ENCODE data around the gene KCNJ4.
A peak's percentile ranks its signal among the peaks of the same experiment; 100 is the strongest.
"Not testable (repeated sequence)": the region's sequence is repeated elsewhere in the genome, so short reads cannot be mapped to it uniquely, and the experiment has no call there.

The KCNJ4 gene

GRCh38 chr22:38427940-38428339, 27.1 kb downstream of the KCNJ4 start:
- DNase-seq, result no peak

DNA sequence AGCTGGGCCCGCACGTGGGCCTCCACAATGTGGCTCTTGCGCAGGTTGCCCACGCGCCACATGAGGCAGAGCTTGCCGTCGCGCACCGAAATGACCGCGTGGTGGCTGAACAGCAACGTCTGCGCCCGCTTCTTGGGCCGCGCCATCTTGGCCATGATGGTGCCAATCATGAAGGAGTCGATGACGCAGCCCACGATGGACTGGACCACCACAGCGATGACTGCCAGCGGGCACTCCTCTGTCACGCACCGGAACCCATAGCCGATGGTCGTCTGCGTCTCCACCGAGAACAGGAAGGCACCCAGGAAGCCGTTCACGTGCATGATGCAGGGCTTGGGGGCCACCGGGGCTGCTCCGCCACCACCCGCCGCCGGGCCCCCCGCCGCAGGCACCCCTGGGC, 27.5 kb downstream of the KCNJ4 start:
- no peak for DNase-seq

DNA sequence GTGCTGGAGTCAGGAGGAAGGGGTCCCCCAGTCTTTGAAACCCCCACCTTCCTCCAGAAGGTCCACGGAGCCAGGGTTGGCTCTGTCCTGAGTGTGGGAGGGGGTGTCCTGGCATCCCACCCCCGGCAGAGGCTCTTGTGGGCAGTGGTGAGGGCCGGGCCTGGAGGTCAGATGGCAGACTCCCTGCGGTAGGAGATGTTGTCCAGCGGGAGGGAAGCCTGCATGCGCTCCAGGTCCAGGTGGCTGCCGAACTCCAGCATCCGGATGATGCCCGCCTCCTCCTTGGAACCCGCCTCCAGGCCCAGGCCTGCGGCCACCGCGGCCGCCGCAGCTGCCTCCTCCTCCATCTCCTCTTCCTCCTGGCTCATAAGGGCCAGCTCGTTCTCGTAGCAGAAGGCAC, 28.4 kb downstream of the KCNJ4 start:
- peak; percentile 20 for DNase-seq

DNA sequence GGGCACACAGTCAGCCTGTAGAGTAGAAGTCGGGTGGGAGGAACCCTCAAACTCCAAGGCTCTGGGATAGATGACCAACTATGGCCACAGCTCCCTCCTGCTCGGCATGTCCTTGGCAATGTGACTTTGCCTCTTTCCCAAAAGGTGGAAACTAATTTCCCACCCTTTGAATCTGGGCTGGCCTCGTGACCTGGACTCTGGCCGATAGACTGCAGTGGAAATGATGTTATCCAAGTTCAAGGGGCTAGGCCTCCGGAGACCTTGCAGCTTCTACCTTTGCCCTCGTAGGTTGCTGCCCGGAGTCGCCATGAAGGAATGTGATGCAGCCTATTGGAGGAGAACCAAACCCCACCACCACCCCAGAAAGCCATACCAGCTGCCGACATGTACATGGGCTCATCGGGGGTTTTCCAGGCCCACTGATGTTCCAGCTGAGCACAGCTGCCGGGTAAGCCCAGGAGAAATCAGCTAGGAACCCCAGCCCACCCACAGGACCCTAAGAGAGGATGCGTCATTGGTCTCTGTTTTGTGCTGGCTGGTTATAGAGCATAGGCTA, 30.4 kb downstream of the KCNJ4 start:
- DNase-seq, result no peak

- DNase-seq, result no peak
Measured at GRCh38 chr22:38423512-38424503, 31.2 kb downstream of the KCNJ4 start.

DNA sequence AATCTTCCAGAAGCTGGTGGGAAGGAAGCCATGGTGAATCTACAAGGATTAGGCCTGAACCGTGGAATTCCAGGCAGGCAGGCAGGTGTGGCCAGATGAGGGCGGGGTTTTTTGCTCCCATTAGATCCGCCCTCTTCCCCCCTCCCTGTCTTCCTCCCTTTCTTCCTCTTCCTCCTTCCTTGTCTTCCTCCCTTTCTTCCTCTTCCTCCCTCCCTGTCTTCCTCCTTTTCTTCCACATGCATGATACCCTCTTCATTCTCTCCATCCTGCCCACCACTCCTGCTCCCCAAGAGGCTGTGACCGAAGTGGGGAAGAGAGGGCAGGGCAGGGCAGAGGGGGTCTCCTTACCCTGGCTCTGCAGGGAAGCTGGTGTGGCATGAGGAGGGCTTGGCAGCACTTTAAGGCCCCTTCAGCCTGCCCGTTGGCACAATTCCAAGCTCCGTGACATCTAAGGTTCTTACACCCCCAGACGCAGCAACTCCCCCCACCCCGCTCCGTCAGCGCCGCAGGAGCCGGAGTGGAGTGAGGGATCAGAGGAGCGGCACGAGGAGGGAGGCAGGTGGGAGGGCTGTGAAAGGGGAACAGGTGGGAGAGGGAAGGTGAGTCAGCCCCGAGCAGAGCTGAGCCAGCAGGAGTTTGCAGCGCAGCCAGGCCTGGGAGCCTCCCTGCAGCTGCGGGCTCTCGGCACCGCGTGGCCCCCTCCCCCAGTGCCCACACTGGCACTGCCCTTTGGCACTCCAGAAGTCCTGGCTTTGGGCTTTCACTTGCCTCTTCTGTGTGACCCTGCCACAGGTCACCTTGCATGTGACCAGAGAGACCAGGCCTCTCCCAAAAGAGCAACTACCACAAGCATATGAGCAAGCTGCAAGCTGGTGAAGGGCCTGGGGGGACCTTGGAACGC, 32.1 kb downstream of the KCNJ4 start:
- no peak for DNase-seq

- DNase-seq, result no peak
Measured at GRCh38 chr22:38420734-38421133, 34.3 kb downstream of the KCNJ4 start.

DNA sequence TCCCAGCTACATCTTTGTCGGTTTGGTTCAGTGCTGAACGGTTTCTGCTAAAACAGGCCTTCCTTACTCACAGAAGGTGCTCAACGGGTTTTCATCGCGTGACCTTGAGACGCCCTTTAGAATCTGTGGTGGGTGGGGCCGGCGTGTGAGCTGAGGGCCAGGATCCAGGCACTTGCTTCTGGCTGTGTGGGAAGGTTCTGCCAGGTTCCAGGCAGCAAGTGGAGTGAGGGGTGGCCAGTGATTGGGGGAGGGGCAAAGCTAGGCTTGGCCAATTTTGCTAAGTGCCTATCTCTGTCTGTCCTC, 35.2 kb downstream of the KCNJ4 start:
- DNase-seq, result no peak

DNA sequence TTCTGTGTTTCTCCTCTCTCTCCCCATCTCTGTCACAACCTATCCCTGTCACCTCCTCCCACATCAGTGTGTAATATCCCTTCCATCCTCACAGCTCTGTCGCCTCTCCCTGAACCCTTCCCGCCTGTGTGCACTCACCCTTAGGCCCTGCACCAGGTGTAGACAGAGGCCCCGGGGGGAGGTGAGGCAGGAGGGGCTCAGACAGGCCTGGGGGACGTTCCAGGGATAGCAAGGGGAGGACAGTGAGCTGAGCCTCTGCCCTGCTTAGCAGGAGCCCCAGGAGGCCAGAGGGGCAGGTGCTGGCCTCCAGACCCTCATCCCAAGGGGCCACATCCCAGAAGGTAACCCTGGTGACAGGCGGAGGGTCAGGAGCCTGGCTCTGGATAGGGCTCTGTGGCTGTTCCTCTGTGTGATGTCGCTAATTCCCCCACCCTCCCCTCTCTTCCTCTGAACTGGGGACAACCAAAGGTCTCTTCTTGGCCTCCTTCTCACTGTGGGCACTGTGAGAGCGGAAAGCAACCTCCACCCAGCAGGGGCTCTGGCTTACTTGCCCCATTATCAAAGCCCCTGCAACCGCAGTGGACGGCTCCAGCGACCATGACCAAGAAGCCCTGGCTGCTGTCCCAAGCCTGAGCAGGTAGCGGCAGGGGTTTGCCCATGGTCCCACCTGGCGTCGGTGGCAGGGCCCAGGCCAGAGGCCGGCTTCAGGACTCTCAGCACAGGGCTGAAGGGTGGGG, 35.7 kb downstream of the KCNJ4 start:
- no peak for DNase-seq

DNA sequence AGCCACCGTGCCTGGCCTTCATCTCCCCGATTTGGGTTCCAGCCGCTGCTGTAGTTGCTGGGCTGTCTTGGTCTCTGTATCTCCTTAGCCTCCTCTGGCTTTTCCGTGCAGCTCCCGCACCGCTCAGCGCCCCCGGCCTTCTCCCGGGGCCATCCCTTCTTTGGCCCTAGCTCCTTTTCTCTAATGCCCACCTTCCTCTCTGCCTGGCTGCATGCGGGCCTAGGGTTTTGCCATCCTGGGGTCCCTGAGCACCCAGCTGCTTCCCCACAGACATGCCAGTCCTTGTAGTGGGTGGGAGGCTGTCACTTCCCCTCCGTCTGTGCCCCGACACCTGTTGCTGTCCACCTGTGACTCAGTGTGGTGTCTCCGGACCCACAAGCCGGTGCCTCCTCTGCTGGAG, 36.4 kb downstream of the KCNJ4 start:
- no peak for DNase-seq

DNA sequence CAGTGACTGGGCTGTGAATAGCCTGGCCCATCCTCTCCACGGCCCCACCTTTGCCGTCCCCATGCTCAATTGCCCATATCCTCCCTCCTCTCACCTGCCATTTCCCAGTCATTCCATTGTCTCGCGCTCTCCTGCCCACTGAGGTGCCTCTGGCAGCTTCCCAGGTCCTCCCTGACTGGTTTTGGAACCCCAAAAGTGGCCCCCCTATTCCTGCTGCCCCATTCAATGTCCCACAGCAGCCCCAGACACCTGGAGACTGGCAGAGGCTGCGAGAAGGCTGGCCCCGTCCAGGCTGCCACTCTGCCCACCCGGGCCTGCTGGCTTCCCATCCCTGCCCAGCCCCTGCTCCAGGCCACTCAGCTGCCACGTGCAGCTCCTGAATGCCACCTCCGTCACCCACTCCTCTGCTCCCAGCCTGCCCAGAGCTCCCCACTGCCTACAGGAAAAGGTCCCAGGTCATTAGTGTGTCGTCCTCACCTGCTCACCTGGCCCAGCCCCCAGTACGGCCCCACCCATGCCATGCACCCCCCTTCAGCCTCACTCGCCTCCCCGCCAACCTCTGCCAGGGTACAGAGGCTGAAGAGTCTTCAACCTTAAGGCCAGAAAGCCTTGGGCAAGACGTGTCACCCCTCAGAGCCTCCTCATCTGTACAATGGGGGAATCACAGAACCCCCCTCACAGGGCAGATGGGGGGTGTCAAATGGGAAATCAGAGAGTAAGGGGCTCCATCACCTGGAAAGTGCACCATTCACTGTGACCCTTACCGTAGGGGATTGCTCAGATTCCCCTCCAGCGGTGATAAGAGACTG, 37.5 kb downstream of the KCNJ4 start:
- no peak for DNase-seq

- no peak for DNase-seq
Measured at GRCh38 chr22:38416621-38417251, 38.3 kb downstream of the KCNJ4 start.

GRCh38 chr22:38415561-38416321, 39.3 kb downstream of the KCNJ4 start:
- peak; percentile 37 for DNase-seq

GRCh38 chr22:38415046-38415445, 40.0 kb downstream of the KCNJ4 start:
- DNase-seq, result no peak

DNA sequence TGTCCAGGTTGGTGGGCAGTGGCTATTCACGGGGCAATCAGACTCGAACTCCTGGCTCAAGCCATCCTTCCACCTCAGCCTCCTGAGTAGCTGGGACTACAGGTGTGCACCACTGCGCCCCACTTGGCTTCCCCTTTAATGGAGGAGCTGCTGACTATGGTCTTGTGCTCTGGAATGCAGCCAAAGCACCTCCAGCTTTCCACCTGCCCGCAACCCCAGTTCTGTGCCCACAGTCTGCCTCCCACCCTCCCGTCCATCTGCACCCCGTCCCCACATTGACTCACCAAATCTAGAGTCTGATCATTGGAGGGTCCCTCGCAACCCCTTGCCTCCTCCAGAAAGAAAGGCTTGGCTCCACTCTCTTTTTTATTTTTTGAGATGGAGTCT, 41.0 kb downstream of the KCNJ4 start:
- no peak for DNase-seq

DNA sequence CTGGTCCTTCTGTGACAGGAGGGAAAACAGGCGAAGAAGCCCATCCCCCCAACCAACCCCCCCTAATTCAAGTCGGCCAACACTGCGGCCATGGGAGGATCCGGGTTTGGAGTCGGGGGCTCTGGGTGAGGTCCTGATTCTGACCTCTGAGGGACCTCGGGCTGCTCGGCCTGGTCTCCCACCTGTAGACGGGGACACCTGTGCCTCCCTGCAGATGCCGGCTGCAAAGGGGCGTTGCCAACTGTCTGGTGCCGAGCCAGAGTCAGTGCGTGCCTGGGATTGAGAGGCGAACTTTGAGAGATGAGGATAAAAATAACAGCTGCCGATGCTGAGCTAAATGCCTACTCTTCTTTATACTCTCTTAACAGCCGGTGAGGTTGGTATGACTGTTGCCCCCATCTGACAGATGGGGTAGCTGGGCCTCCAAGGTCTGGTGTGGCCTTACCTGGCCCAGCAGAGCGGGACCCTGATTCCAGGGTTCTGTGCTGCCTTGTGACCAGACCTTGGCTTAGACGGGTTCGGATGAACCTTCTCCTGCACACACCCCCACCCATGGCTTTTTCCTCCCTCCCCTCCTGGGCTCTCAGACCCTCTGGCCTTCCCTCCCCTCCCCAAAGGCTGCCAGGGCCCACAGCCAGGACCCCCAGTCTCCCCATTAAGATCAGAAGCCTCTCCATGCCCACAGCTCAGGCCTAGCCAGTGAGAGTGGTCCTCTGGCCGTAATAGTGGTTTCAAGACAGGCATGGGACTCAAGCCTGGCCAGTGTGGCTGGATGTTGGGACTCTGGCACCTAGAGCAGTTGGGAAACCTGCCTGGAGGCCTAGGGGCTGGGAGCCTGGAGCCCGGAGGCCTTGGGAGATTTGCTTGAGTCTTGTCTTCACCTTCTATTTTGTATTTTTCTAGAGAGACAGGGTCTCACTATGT, 41.7 kb downstream of the KCNJ4 start:
- peak; percentile 65 for DNase-seq

DNA sequence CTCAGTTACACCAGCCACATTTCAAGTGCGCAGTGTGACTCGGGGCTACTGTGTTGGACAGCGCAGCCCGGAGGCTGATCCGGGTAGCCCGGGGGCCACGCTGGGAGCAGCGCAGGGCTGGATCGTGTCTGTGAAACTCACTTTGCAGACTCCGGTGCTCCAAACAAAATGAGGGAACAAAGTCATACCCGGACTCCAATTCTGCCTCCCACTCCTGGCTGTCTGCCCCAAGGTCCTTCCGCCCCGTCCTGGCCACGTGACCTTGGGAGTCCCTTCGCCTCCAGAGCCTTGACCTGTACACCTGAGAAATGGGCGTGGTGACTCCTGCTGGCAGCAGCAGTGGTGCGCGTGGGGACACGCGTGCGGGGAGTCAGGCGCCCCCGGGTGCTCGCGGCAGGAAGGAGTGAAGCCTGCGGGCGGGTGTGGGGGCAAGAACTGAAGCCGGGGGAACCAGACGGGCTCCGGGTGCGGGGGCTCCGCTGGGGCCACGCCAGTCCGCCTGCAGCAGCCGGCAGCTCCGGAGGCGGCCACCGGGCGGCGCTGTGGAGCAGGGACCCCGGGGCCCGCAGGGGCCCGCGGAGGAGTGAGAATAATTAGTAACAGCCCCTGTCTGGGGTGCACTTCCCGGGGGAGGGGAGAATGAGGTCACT, 42.4 kb downstream of the KCNJ4 start:
- peak; percentile 82 for DNase-seq

DNA sequence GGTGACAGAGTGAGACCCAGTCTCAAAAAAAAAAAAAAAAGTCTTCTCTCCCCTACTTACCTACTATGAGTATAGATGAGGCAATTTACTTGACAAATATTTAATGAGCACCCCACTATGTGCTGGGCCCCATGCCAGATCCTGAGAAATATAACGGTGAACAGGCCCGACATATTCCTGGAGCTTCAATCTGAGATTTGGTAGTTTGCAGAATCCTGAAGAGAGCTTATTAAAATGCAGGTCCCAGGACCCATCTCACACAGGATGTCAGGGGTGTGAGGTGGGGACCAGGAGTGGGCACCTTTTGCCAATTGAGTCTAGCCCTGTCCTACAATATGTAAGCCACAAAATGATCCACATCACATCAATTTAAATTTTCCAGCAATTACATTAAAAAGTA, 44.0 kb downstream of the KCNJ4 start:
- no peak for DNase-seq

DNA sequence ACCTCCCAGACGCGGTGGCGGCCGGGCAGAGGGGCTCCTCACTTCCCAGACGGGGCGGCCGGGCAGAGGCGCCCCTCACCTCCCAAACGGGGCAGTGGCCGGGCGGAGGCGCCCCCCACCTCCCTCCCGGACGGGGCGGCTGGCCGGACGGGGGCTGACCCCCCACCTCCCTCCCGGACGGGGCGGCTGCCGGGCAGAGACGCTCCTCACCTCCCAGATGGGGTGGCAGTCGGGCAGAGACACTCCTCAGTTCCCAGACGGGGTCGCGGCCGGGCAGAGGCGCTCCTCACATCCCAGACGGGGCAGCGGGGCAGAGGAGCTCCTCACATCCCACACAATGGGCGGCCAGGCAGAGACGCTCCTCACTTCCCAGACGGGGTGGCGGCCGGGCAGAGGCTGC, 45.1 kb downstream of the KCNJ4 start:
- not testable (repeated sequence) for DNase-seq

Data from DMS53 (cell line).